Left hindlimb (tissue), 1 donor: ENCODE data around the gene C7orf57.
A peak's percentile ranks its signal among the peaks of the same experiment; 100 is the strongest.
"Not testable (repeated sequence)": the region's sequence is repeated elsewhere in the genome, so short reads cannot be mapped to it uniquely, and the experiment has no call there.

Source experiments
- DNase-seq: peaks from one replicate; pipeline ENCODE4 v3.0.0-alpha.2; 2018

C7orf57 gene

DNA sequence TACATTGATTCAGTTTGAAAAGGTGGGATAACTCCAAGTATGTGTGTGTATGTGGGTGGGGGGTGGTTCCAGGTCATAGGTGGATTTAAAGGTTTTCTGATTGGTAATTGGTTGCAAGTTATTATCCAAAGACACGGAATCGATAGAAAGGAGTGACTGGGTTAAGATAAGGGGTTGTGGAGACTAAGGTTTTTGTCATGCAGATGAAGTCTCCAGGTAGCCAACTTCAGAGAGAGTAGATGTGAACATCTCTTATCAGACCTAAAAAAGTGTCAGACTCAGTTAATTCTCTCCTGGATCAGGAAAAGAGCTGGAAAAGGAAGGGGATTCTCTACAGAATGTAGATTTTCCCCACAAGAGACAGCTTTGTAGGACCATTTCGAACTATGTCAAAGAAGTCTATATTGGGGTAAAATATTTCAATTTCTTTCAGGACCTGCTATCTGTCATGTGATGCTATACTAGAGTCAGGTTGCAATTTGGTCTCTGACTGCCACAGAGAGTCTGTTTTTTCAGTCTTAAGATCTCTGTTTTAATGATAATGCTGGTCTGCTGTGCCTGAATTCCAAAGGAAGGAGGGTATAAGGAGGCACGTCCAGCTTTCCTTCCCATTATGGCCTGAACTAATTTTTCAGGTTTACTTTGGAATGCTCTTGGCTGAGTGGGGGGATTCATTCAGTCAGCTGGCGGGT is 3.6 kb downstream of the C7orf57 start:
- no peak for DNase-seq

DNA sequence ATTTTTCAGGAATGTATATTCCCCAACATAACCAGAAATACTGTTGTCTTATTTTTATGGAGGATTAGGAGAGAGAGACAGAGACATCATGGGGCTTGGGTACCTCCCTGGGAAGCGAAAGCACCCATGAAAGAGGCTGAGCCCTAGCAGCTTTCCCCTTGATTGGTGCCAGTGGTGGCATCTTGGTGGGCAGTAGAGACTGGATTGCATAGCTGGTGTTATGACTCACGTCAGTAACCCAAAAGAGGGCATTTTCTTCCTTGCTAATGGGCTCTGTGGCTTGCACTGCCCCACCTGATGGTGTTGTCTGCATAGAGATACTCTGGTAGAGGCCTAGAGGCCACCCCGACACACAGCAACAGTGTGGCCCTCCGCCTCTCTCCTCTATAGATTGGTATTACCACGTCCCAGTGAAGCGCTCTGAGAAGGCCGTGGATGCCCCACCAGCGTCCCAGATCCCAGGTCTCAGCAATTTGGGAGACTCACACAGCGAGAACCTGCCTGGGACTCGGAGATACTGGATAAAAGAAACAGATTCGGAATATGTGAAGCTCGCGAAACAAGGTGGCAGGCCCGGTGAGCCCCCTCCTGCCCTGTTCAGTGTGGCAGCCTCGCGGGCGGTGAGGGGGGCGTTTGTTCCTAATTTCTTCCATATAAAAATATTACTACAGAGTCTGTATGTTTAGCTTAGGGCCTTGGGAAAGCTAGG is 5.8 kb downstream of the C7orf57 start:
- DNase-seq: no peak

DNA sequence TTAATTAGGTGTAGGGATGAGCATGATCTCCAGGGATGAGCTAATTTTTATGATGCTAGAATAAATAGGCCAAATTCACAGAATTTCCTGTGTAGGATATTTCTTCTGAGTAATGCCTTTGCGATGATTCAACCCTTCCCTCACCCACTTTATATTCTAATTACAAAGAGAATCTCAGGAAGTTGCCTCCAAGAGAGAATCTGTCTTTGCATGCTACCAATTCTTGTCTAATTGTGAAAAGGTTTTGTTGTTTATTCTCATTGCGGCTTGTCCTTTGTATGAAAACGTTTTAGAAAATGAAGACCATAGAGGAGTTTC is 6.3 kb downstream of the C7orf57 start:
- DNase-seq: no peak

DNA sequence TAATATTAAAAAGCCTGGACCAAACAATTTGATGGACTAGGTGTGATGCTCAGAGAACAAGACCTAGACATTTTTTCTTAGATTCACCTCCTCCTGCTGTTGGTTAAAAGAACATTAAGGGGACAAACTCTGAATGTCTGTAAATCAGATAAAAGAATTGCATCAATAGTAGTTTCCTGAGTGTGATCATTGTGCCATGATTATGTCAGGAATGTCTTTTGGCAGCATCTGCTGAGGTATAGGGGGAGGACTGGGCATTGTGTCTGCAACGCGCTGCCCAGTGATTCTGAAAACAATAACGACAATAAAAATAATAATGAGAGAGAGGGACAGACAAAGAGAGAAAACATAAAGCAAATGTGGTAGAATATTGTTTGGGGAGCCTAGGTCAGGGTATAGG is 6.9 kb downstream of the C7orf57 start:
- DNase-seq: no peak

DNA sequence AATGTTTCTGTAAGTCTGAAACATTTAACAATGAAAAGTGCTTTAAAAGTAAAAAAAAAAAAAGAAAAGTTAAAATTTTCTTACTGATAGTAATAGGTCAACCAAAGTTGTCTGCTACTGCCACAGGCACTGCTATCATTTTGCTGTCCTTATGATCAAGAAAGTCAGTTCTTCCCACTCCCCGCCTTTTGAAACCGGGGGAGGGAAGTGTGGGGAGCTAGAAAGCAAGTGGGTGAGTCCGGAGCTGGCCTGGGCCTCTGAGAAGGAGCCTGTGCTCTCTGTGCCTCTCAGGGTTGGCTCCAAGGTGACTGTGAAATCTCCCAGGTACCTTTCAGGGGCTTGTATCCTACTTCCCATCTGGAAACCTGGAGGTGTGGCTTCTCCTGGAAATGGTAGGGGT is 7.3 kb downstream of the C7orf57 start:
- DNase-seq: no peak

- DNase-seq: no peak
Measured at GRCh38 chr7:48045195-48045765, 9.9 kb downstream of the C7orf57 start.

DNA sequence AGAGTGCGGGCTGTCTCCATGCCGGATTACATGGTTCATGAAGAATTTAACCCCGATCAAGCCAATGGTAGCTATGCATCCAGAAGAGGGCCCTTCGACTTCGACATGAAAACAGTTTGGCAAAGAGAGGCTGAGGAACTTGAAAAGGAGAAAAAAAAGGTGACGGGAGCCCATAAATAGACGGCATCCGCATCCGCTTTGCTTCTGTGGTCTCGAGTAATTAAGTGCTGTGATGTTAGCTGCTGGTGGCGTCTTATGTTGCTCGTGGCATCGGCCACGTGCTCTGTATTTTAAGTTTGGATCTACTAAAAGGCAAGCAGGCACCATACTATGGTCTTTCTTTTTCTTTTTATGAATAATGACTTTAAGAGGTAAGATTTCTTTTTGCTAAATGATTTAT is 11.1 kb downstream of the C7orf57 start:
- DNase-seq: no peak

DNA sequence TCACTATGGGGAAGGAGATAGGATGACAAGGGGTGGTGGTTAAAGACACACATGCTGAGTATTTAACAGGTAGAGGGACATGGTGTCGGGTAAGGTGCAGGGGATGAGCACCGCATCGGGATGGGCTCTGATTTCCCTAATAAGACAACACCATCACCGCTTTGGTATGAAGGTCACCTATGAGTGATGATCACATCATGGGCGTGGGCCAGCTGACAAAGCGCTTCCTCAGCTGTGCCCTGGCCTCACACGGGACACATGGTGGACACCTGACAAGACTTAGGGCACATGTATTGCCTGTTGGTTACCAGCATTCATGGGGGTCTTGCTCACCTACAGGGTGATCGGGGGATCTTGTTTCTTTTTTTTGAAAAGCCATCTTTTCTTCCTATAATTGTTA is 12.8 kb downstream of the C7orf57 start:
- no peak for DNase-seq

DNA sequence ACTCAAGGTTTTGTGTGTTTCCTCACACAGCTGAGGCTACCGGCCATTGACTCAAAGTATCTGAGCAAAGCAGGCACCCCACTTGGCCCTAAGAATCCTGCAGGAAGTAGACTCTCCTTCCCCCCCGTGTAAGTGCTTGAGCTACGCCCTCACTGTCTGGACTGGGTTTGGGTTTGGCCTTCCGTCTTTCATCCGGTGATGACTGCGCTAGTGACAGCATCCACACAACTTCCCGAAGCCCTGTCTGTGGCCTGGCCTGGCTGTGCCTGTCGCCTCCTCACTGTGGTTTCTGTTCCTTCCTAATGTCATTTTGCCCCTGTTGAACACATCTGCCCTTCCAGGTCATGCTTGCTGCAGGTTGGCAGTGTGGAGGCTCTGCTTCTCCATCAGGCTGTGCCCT is 14.5 kb downstream of the C7orf57 start:
- DNase-seq: no peak

DNA sequence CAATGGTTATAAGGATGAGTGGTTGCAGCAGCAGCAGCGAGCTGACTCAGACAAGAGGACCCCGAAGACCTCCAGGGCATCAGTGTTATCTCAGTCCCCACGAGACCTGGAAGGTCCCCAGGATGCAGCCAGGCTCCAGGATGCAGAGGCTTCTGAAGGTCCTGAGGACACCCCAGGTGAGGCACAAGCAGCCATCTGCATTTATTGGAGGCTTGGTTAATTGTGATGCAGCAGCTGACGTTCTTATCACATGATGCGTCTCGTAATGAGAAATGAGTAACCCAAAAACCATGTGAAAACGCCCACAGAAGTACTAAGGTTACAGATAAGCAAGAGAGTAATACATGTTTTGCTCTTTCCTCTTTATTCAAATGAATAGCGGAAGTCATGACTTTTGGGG is 17.4 kb downstream of the C7orf57 start:
- no peak for DNase-seq

- no peak for DNase-seq
Measured at GRCh38 chr7:48053736-48054135, 18.4 kb downstream of the C7orf57 start.

DNA sequence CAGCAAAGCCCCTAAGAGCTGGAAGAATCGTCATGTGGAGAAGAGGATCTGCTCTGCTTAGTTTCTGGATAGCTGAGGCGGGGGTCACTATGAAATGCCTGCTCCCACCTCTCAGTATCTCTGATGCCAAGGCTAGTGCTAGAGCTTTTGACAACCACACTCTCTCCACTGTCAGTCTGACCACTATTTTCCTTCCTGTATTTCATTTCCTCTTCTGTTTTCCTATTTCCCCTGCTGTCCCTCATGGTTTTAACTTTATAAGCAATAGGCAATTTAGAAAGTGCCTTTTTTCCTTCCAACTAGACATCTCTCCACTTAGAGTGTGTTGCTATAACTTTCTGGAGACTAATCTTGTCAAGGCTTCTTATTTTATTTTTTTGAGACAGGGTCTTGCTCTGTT is 23.6 kb downstream of the C7orf57 start:
- no peak for DNase-seq

DNA sequence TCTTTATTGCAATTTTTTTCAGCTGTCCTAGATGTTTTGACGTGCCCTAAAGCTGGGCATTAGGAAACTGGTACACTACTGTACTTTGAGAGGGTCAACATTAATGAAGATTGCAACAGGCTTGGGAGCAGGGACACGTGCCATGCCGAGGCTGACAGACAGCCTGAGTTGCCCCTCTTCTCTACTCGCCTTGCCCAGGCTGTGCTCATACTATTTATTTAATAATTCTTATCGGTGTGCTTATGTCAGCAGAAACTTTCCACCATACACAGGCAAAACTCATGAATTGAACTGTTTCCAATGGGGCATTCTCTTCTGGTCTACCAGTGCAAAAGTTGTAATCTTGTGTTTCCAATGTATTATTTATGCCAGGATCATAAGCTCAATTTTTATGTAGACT is 24.4 kb downstream of the C7orf57 start:
- DNase-seq: no peak

GRCh38 chr7:48063985-48064384 is 28.6 kb downstream of the C7orf57 start:
- no peak for DNase-seq

GRCh38 chr7:48067475-48067874 is 32.1 kb downstream of the C7orf57 start:
- DNase-seq: no peak

DNA sequence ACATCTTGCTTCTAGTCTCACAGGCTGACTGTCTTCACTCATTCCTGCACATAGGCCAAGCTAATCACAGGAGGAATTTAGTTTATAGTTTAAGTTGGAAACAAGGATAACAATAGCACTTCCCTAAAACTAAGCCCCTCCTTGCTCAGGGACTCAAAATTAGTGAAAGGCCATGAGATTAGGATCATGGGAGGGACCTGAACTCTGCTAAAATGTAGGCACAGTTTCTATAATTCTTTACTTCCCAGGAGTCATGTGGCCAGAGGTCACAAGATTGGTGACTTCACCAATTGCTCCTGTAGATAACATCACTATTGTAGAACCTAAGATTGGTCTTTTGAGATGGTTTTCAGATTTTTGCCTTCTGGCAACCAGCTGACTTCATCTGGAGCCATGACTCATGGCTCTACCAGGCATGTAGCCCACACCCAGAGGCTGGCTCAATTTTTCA is 38.9 kb downstream of the C7orf57 start:
- no peak for DNase-seq

- no peak for DNase-seq
Measured at GRCh38 chr7:48077423-48077822, 42.1 kb downstream of the C7orf57 start.

GRCh38 chr7:48078470-48078869 is 43.1 kb downstream of the C7orf57 start:
- no peak for DNase-seq

- DNase-seq: not testable (repeated sequence)
Measured at GRCh38 chr7:48082378-48082777, 47.0 kb downstream of the C7orf57 start.

DNA sequence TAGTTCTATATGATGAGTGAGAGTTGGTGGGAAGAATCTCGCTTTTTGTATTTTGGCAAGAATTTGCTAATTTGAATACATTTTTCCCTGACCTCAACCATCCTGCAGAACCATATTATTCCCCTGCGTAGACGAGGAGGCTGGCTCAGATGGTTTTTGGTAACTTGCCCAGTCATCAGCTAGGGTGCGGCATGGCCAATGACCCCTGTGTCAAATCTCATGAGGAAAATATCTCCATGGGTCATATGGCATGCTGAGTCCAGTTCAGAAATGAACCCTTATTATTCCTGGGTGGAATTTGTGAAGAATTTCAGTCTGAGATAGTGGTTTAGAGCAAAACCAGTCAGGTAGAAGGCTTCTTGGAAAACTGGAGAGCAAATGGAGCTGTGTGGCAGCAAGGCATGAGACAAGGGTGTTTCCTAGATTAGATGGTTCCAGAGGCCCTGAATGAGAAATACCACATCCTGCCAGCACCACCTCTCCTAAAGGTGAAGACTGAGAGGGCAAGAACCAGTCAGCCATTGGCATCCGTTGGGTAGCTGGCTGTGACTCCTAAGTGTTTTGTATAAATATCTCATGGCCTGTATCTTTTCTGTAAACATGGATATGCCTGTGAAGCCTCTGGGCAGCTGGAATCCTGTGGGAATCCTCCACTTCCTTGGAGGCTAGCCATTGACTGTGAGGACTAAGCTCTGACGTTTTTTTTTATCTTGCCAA is 47.9 kb downstream of the C7orf57 start:
- no peak for DNase-seq

DNA sequence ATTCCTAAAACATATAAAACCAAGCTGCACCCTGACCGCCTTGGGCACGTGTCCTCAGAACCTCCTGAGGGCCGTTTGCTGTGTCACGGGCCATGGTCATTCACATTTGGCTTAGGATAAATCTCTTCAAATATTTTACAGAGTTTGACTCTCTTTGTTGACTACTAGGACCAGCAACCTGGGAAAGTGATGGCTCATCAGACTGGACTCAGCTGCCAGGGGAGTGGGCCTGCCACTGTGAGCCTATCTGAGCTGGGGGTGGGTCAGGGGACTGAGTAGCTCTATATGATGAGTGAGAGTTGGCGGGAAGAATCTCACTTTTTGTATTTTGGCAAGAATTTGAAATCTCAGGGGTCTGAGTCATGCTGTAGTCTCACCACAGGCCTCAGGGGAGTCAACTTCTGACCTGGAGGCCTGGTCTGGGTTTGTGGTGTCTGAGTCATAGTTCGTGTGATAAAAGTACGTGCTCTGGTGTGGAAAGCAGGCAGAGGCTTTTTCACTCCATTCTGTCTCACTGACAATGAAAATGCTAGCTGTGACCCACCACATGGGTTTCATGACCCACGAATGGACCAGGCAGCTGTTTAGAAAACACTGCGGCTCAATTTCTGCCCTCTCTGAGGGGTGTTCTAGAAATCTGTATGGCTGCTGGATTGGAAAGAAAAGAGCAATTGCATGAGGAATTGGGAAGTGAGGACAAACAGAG is 49.5 kb downstream of the C7orf57 start:
- DNase-seq: peak; percentile 47

- no peak for DNase-seq
Measured at GRCh38 chr7:48085433-48085791, 50.1 kb downstream of the C7orf57 start.

- no peak for DNase-seq
Measured at GRCh38 chr7:48085942-48086341, 50.6 kb downstream of the C7orf57 start.
